ENCODE measurements around the gene CHCHD6. TPM values are rescaled to one million over a fixed set of nuclear protein-coding genes. Genes with fewer than 3 reads are reported as not detected.

The CHCHD6 gene
- polyA plus RNA-seq, 1 donor from 2014 or later: 102 TPM

DNA sequence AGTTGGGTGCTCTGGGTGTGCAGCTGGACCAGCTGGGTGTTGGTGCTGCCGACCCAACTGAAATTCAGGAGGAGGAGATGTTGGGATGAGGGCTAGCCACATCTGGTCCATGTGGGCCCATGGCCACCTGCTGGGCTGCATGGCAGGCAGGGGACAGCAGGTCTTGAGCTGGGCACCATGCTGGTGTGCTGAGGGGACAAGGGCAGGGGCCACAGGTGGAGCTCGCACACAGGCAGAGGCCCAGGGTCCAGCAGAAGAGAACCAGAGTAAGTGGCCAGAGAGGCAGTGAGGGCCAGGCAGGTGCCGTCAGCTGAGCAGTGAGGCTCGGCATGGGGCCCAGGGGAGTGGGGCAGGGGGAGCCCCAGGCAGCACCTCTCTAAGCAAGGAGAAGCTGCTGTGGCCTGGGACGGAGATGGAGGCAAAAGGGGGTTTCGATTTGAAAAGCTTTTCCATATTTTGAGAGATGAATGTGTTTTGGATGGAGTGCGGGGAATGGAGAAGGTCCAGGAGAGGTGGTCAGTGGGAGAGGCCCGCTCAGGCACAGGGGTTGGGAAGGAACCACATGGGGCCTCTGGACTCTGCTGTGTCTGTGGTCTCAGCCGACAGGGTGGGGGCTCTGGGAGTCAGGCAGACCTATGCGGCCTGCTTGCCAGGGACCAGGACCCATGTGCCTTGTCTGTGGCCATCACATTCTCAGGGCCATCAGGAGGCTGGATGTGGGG lies 248.4 kb downstream of the CHCHD6 start:
- no peaks in the 10 kb centered on the region for H3K36me3 ChIP-seq (ENCODE audit: insufficient read depth, low read length)
- no peak overlapping the region for H2AFZ ChIP-seq (ENCODE audit: low read depth, low read length)
- no peaks in the 10 kb centered on the region for H3K27me3 ChIP-seq (ENCODE audit: insufficient read depth, low read depth, low read length)
- H3K9me3 ChIP-seq (ENCODE audit: low read length): no peaks in the 10 kb centered on the region
- no peaks in the 10 kb centered on the region for H3K79me2 ChIP-seq (replicated peaks; ENCODE audit: insufficient read depth, low read length)
- H3K27ac ChIP-seq (ENCODE audit: low read length): no peak overlapping the region
- TF ChIP-seq, protein P1, sequence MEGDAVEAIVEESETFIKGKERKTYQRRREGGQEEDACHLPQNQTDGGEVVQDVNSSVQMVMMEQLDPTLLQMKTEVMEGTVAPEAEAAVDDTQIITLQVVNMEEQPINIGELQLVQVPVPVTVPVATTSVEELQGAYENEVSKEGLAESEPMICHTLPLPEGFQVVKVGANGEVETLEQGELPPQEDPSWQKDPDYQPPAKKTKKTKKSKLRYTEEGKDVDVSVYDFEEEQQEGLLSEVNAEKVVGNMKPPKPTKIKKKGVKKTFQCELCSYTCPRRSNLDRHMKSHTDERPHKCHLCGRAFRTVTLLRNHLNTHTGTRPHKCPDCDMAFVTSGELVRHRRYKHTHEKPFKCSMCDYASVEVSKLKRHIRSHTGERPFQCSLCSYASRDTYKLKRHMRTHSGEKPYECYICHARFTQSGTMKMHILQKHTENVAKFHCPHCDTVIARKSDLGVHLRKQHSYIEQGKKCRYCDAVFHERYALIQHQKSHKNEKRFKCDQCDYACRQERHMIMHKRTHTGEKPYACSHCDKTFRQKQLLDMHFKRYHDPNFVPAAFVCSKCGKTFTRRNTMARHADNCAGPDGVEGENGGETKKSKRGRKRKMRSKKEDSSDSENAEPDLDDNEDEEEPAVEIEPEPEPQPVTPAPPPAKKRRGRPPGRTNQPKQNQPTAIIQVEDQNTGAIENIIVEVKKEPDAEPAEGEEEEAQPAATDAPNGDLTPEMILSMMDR (IDR thresholded peaks at IDR 0.05; ENCODE audit: poor library complexity, severe bottlenecking): no peak
- TF ChIP-seq, protein P2, sequence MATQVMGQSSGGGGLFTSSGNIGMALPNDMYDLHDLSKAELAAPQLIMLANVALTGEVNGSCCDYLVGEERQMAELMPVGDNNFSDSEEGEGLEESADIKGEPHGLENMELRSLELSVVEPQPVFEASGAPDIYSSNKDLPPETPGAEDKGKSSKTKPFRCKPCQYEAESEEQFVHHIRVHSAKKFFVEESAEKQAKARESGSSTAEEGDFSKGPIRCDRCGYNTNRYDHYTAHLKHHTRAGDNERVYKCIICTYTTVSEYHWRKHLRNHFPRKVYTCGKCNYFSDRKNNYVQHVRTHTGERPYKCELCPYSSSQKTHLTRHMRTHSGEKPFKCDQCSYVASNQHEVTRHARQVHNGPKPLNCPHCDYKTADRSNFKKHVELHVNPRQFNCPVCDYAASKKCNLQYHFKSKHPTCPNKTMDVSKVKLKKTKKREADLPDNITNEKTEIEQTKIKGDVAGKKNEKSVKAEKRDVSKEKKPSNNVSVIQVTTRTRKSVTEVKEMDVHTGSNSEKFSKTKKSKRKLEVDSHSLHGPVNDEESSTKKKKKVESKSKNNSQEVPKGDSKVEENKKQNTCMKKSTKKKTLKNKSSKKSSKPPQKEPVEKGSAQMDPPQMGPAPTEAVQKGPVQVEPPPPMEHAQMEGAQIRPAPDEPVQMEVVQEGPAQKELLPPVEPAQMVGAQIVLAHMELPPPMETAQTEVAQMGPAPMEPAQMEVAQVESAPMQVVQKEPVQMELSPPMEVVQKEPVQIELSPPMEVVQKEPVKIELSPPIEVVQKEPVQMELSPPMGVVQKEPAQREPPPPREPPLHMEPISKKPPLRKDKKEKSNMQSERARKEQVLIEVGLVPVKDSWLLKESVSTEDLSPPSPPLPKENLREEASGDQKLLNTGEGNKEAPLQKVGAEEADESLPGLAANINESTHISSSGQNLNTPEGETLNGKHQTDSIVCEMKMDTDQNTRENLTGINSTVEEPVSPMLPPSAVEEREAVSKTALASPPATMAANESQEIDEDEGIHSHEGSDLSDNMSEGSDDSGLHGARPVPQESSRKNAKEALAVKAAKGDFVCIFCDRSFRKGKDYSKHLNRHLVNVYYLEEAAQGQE (IDR thresholded peaks at IDR 0.05; ENCODE audit: borderline replicate concordance): no peak
- TF ChIP-seq MXI1 (conservative IDR thresholded peaks at IDR 0.05; ENCODE audit: poor library complexity, severe bottlenecking) (no peak), POLR2AphosphoS5 (IDR thresholded peaks at IDR 0.05) (no peak), TAF1 (IDR thresholded peaks at IDR 0.05; ENCODE audit: low read depth) (no peak), EZH2 (IDR thresholded peaks at IDR 0.05; ENCODE audit: borderline replicate concordance, insufficient read depth, low read length, poor library complexity, severe bottlenecking) (no peak), RAD21 (conservative IDR thresholded peaks at IDR 0.05) (no peak)
- no peak overlapping the region for H3K4me2 ChIP-seq (ENCODE audit: low read length)
- no peaks in the 10 kb centered on the region for H4K20me1 ChIP-seq (ENCODE audit: insufficient read depth)
- H3K9ac ChIP-seq (ENCODE audit: low read length): no peak overlapping the region
- no peaks in the 10 kb centered on the region for H3F3A ChIP-seq (ENCODE audit: insufficient read depth, low read length, poor library complexity, severe bottlenecking)
- no peak overlapping the region for H3K4me3 ChIP-seq (ENCODE audit: low read length)
- no peaks in the 10 kb centered on the region for H3K9me2 ChIP-seq (ENCODE audit: insufficient read depth, low read length)

DNA sequence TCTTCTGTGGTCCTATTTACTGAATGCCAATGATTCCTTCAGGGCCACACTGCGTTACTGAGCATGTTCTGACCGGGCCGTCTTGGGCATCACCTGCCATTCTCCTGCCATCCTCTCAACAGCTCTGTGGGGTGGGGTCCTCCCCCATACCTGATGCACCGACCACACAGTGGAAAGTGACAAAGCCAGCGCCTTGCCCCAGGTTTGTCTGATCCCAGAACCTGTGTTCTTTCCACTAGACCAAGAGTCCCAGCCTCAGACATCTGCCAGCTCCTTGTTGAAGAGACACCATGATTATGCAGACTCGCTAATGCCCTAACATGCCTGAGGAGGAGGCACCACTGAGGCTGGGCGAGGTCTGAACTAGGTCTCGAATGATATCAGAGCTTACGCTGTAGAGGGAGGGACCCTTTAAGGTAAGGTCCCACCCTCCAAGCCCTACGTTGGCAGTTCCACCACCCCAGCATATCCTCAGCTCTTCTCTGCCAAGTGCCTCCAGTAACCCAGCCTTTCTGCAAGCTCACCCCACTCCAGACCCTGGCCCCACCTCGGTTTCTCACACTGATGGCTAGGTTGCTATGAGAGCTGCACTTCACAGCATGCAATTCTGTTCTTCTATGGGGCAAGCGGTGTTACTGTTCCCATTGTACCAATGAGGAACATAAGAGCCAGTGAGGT lies 249.1 kb downstream of the CHCHD6 start:
- Histone ChIP-seq H3K9ac (ENCODE audit: low read length) (no peak overlapping the region), H3K9me2 (ENCODE audit: insufficient read depth, low read length) (no peaks in the 10 kb centered on the region), H3F3A (ENCODE audit: insufficient read depth, low read length, poor library complexity, severe bottlenecking) (no peaks in the 10 kb centered on the region), H3K4me2 (ENCODE audit: low read length) (no peak overlapping the region), H3K27ac (ENCODE audit: low read length) (no peak overlapping the region), H3K4me3 (ENCODE audit: low read length) (no peak overlapping the region), H3K79me2 (replicated peaks; ENCODE audit: insufficient read depth, low read length) (no peaks in the 10 kb centered on the region), H3K9me3 (ENCODE audit: low read length) (no peaks in the 10 kb centered on the region), H3K36me3 (ENCODE audit: insufficient read depth, low read length) (no peaks in the 10 kb centered on the region), H3K27me3 (ENCODE audit: insufficient read depth, low read depth, low read length) (no peaks in the 10 kb centered on the region), H2AFZ (ENCODE audit: low read depth, low read length) (no peak overlapping the region), H4K20me1 (ENCODE audit: insufficient read depth) (no peaks in the 10 kb centered on the region)
- TF ChIP-seq, protein P2 (IDR thresholded peaks at IDR 0.05; ENCODE audit: borderline replicate concordance): no peak
- no peak for TF ChIP-seq TAF1 (IDR thresholded peaks at IDR 0.05; ENCODE audit: low read depth)

Measured in neural cell (in vitro differentiated cells).